ENCODE data around the gene C20orf144. TPM values are rescaled to one million over a fixed set of nuclear protein-coding genes. Genes with fewer than 3 reads are reported as not detected.
A peak's percentile ranks its signal among the peaks of the same experiment; 100 is the strongest.

The C20orf144 gene
- polyA plus RNA-seq, 2 of the 4 experiments (the other 2 are of a cell fraction), result 0.10 to 0.12 TPM

GRCh38 chr20:33693289-33693688, 31.2 kb downstream of the C20orf144 start:
- TF ChIP-seq SMC3 (IDR thresholded peaks at IDR 0.05) (no peak), HES2 (IDR thresholded peaks at IDR 0.05) (no peak), ZFP36 (IDR thresholded peaks at IDR 0.05; ENCODE audit: borderline replicate concordance, partially characterized antibody) (no peak), KDM5A (IDR thresholded peaks at IDR 0.05) (no peak), POLR2A (IDR thresholded peaks at IDR 0.05; ENCODE audit: low read length) (no peak), EHMT2 (IDR thresholded peaks at IDR 0.05; ENCODE audit: low read depth) (no peak)
- ATAC-seq, result no peak

GRCh38 chr20:33693741-33694638, 31.9 kb downstream of the C20orf144 start:
- H3K4me3 ChIP-seq, result no peak overlapping the region
- ChIA-PET POLR2A (no interaction called here), CTCF (interaction anchor here (1.4 kb wide), 1 partner anchor 19 kb away, joined by 3 read pairs; no protein-coding TSS in a partner anchor)
- no peak overlapping the region for H3K4me2 ChIP-seq
- no peaks in the 10 kb centered on the region for H3K9me3 ChIP-seq
- no peak overlapping the region for H3K27ac ChIP-seq
- TF ChIP-seq POLR2A (IDR thresholded peaks at IDR 0.05; ENCODE audit: low read length), result no peak
- TF ChIP-seq EHMT2 (IDR thresholded peaks at IDR 0.05; ENCODE audit: low read depth), result no peak
- no peak for TF ChIP-seq CBX8 (IDR thresholded peaks at IDR 0.05)
- no peak for TF ChIP-seq SREBF2 (IDR thresholded peaks at IDR 0.05)
- no peak for TF ChIP-seq ZSCAN20 (CRISPR knock-in tag; IDR thresholded peaks at IDR 0.05)
- TF ChIP-seq EHF (CRISPR knock-in tag; IDR thresholded peaks at IDR 0.05), result no peak
- no peak for TF ChIP-seq CHD4 (IDR thresholded peaks at IDR 0.05; ENCODE audit: borderline replicate concordance)
- no peak for TF ChIP-seq ZNF302 (CRISPR knock-in tag; IDR thresholded peaks at IDR 0.05)
- TF ChIP-seq HOXA7 (CRISPR knock-in tag; IDR thresholded peaks at IDR 0.05), result no peak
- TF ChIP-seq MAX (IDR thresholded peaks at IDR 0.05), result no peak
- TF ChIP-seq CHD2 (IDR thresholded peaks at IDR 0.05; ENCODE audit: low read length, partially characterized antibody), result no peak
- TF ChIP-seq, protein P1, sequence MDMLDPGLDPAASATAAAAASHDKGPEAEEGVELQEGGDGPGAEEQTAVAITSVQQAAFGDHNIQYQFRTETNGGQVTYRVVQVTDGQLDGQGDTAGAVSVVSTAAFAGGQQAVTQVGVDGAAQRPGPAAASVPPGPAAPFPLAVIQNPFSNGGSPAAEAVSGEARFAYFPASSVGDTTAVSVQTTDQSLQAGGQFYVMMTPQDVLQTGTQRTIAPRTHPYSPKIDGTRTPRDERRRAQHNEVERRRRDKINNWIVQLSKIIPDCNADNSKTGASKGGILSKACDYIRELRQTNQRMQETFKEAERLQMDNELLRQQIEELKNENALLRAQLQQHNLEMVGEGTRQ (IDR thresholded peaks at IDR 0.05), result no peak
- no peak for TF ChIP-seq HEYL (CRISPR knock-in tag; IDR thresholded peaks at IDR 0.05)
- TF ChIP-seq CEBPB (IDR thresholded peaks at IDR 0.05), result no peak
- TF ChIP-seq PHF8 (IDR thresholded peaks at IDR 0.05; ENCODE audit: borderline replicate concordance, low read depth), result no peak
- no peak for TF ChIP-seq KDM5A (IDR thresholded peaks at IDR 0.05)
- TF ChIP-seq FOXS1 (CRISPR knock-in tag; IDR thresholded peaks at IDR 0.05), result no peak
- TF ChIP-seq TFCP2L1 (CRISPR knock-in tag; IDR thresholded peaks at IDR 0.05), result no peak
- no peak for DNase-seq (ENCODE audit: low read depth in 1 of 2, low spot score in 1 of 2)
- 88% methylated on average over 16 of the region's 17 CpGs for WGBS (ENCODE audit: missing lambda C conversion rate)
- peak; percentile 28 to 32; a peak in 3 of 6 replicates for ATAC-seq
- no peaks in the 10 kb centered on the region for H3K4me1 ChIP-seq
- FAIRE-seq, result no peak

More at GRCh38 chr20:33693289-33693688, 31.2 kb downstream of the C20orf144 start:
- DNase-seq (ENCODE audit: low read depth in 1 of 2, low spot score in 1 of 2) (no peak), FAIRE-seq (no peak)
- 73% methylated on average over 5 of the region's 5 CpGs for WGBS (ENCODE audit: missing lambda C conversion rate)
- no peaks in the 10 kb centered on the region for H3K4me1 ChIP-seq
- no peak overlapping the region for H3K4me2 ChIP-seq
- CTCF ChIA-PET, result no interaction called here
- no peaks in the 10 kb centered on the region for H3K9me3 ChIP-seq
- H3K27ac ChIP-seq, result no peak overlapping the region
- POLR2A ChIA-PET, result no interaction called here
- no peak overlapping the region for H3K4me3 ChIP-seq

DNA sequence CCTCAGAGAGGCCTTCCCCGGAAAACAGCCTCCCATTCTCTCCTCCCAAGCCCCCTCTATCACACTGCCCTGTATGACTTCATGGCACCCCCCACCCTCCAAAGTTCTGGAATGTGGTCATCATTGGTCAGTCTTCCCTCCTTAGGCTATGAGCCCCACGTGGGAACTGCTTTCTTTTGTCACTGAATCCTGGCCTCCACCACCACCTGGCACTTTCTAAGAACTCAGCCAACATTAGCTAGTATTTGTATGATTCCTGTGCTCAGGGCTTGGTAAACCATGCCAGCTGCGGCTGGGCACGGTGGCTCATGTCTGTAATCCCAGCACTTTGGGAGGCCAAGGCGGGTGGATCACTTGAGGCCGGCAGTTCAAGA, 32.5 kb downstream of the C20orf144 start:
- DNase-seq (ENCODE audit: low read depth in 1 of 2, low spot score in 1 of 2), result no peak
- H3K4me1 ChIP-seq, result no peaks in the 10 kb centered on the region
- no peak overlapping the region for H3K27ac ChIP-seq
- WGBS (ENCODE audit: missing lambda C conversion rate), result 84% methylated on average over 6 of the region's 6 CpGs
- CTCF ChIA-PET, result interaction anchor here (1.4 to 1.5 kb wide), 2 partner anchors 19 to 27 kb away, joined by 3 read pairs; no protein-coding TSS in a partner anchor
- no peak for FAIRE-seq
- ATAC-seq, result no peak
- no peak overlapping the region for H3K4me3 ChIP-seq
- H3K4me2 ChIP-seq, result no peak overlapping the region
- POLR2A ChIA-PET, result no interaction called here
- TF ChIP-seq HEYL (CRISPR knock-in tag; IDR thresholded peaks at IDR 0.05) (no peak), PHF8 (IDR thresholded peaks at IDR 0.05; ENCODE audit: borderline replicate concordance, low read depth) (no peak), ZNF302 (CRISPR knock-in tag; IDR thresholded peaks at IDR 0.05) (no peak), HOXA7 (CRISPR knock-in tag; IDR thresholded peaks at IDR 0.05) (no peak), PBX3 (IDR thresholded peaks at IDR 0.05) (no peak), HES2 (IDR thresholded peaks at IDR 0.05) (no peak), MAZ (IDR thresholded peaks at IDR 0.05; ENCODE audit: borderline replicate concordance, low read depth, low read length) (no peak), POLR2AphosphoS2 (conservative IDR thresholded peaks at IDR 0.05; ENCODE audit: low read length) (no peak)
- TF ChIP-seq, protein P2, sequence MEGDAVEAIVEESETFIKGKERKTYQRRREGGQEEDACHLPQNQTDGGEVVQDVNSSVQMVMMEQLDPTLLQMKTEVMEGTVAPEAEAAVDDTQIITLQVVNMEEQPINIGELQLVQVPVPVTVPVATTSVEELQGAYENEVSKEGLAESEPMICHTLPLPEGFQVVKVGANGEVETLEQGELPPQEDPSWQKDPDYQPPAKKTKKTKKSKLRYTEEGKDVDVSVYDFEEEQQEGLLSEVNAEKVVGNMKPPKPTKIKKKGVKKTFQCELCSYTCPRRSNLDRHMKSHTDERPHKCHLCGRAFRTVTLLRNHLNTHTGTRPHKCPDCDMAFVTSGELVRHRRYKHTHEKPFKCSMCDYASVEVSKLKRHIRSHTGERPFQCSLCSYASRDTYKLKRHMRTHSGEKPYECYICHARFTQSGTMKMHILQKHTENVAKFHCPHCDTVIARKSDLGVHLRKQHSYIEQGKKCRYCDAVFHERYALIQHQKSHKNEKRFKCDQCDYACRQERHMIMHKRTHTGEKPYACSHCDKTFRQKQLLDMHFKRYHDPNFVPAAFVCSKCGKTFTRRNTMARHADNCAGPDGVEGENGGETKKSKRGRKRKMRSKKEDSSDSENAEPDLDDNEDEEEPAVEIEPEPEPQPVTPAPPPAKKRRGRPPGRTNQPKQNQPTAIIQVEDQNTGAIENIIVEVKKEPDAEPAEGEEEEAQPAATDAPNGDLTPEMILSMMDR (IDR thresholded peaks at IDR 0.05), result no peak
- TF ChIP-seq, protein P3, sequence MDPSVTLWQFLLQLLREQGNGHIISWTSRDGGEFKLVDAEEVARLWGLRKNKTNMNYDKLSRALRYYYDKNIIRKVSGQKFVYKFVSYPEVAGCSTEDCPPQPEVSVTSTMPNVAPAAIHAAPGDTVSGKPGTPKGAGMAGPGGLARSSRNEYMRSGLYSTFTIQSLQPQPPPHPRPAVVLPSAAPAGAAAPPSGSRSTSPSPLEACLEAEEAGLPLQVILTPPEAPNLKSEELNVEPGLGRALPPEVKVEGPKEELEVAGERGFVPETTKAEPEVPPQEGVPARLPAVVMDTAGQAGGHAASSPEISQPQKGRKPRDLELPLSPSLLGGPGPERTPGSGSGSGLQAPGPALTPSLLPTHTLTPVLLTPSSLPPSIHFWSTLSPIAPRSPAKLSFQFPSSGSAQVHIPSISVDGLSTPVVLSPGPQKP (IDR thresholded peaks at IDR 0.05; ENCODE audit: low read depth, low read length), result no peak
- no peaks in the 10 kb centered on the region for H3K9me3 ChIP-seq

Data from A549 (cell line).